H1 (cell line): ENCODE measurements around the gene SIPA1L2. TPM values are rescaled to one million over a fixed set of nuclear protein-coding genes. Genes with fewer than 3 reads are reported as not detected.

Source experiments
- CHD2 ChIP-seq: IDR thresholded peaks from 2 replicates; pipeline ENCODE4 v1.6.1; 2012; ENCODE audit warnings: low read length, improper control_type of control experiment
- CHD7 ChIP-seq: fragments of 300-600 bp; sonication (generic); IDR thresholded peaks from 2 replicates; pipeline ENCODE4 v1.7.1; 2012; ENCODE audit warnings: low read length, moderate library complexity, mild to moderate bottlenecking, inconsistent platforms; ENCODE audit not compliant: insufficient replicate concordance
- CREB1 ChIP-seq: IDR thresholded peaks from 2 replicates; pipeline ENCODE4 v1.6.1; 2012; ENCODE audit warnings: inconsistent platforms
- MAFK ChIP-seq: IDR thresholded peaks from 2 replicates; pipeline ENCODE4 v1.6.1; 2012; ENCODE audit warnings: low read depth, mild to moderate bottlenecking, improper control_type of control experiment, low read length
- polyA plus RNA-seq, 7 experiments: library from polyadenylated mRNA; depleted of rRNA in 3 of 7; stranded (reverse) in 5 of 7; unstranded in 2 of 7; fragments of >200 nt in 5 of 7; fragments of 200-250 nt in 2 of 7; gene quantifications; 1 replicate in 5 of 7; 2 replicates in 1 of 7; 4 replicates in 1 of 7; pipeline versions ENCODE4 v1.2.1 to v1.2.3, GENCODE V29; 2011 to 2013; ENCODE audit warnings: missing spikeins in 2 of 7, mixed read lengths in 2 of 7
- total RNA-seq: library from RNA; stranded (reverse); fragmentation: NEBNext Ultra II Directional; extraction: Animal tissue kit (Norgen Biotek cat#: 25700); gene quantifications from 2 replicates; pipeline ENCODE4 v1.2.1, GENCODE V29; 2021

Gene SIPA1L2
- total and polyA plus RNA-seq, 2 of the 8 experiments (the other 6 are each of a cell fraction or from before 2014, with no cell fraction given), result 7.7 to 13.2 TPM

- no peak for TF ChIP-seq CHD7
- no peak for TF ChIP-seq MAFK
- no peak for TF ChIP-seq CREB1
- TF ChIP-seq CHD2, result no peak
Measured at GRCh38 chr1:232615306-232615800, 14.6 kb downstream of the SIPA1L2 start (continued).
